GM12878 (cell line): Measurements from ENCODE around the gene FOXD1. TPM values are rescaled to one million over a fixed set of nuclear protein-coding genes. Genes with fewer than 3 reads are reported as not detected.

Experiments
- ATAC-seq: fragments of 200-7000 bp; cut with Tn5 transposase; 3 replicates; pipeline ENCODE4 v1.9.1; 2020; ENCODE audit warnings: mild to moderate bottlenecking, moderate library complexity
- BruUV-seq: library from RNA; stranded (reverse); fragments of 400-500 nt; replicated peaks from 2 replicates; lab custom pipeline; 2021; lab: Mats Ljungman, UMichigan
- CTCF ChIA-PET: fragments of 300-600 bp; sonication (Branson Sonifier 250); formaldehyde crosslinking; extraction: SDS; loops from one replicate; lab custom pipeline; 2021; ENCODE audit warnings: inconsistent platforms; lab: Yijun Ruan, JAX
- POLR2A ChIA-PET: fragments of 350-600 bp; formaldehyde crosslinking; extraction: SDS; loops from one replicate; lab custom pipeline; 2021; ENCODE audit warnings: inconsistent platforms; lab: Charles Lee
- RAD21 ChIA-PET: fragments of 300-600 bp; sonication (Branson Sonifier 250); formaldehyde crosslinking; loops from one replicate; lab custom pipeline; 2023; ENCODE audit warnings: antibody characterized with exemption; ENCODE audit not compliant: unreplicated experiment; lab: Charles Lee
- SMC1A ChIA-PET: fragments of 300-600 bp; sonication (Branson Sonifier 250); formaldehyde crosslinking; loops from one replicate; lab custom pipeline; 2023; ENCODE audit not compliant: unreplicated experiment, uncharacterized antibody; lab: Charles Lee
- DNase-seq: peaks from one replicate; pipeline ENCODE4 v3.0.0-alpha.2; 2011; ENCODE audit warnings: low read depth, low spot score
- FAIRE-seq: peaks from 3 replicates; lab custom pipeline; 2011; peaks lifted over from hg19 to GRCh38; lab: Jason Lieb, UNC
- H2AFZ ChIP-seq: 2 replicates; pipeline ENCODE4 v1.6.0; 2011; ENCODE audit warnings: low read depth, low read length, control low read depth; ENCODE audit not compliant: control insufficient read depth
- H3K27ac ChIP-seq: 2 replicates; pipeline ENCODE4 v1.5.1; 2011; ENCODE audit warnings: control low read depth; ENCODE audit not compliant: control insufficient read depth, insufficient read depth
- H3K27me3 ChIP-seq, 2 experiments: replicated peaks in 1 of 2; 2 replicates each; pipeline versions ENCODE4 v1.6.0 to v1.6.1; 2011; ENCODE audit warnings: low read length in 1 of 2; ENCODE audit not compliant: control insufficient read depth in 2 of 2, insufficient read depth in 2 of 2
- H3K36me3 ChIP-seq, 2 experiments: 2 replicates each; pipeline ENCODE4 v1.5.1; 2011; ENCODE audit warnings: low read length in 1 of 2; ENCODE audit not compliant: control insufficient read depth in 2 of 2, insufficient read depth in 2 of 2
- H3K4me1 ChIP-seq: 2 replicates; pipeline ENCODE4 v1.6.1; 2011; ENCODE audit warnings: mild to moderate bottlenecking, low read length, moderate library complexity, mixed read lengths; ENCODE audit not compliant: control insufficient read depth, insufficient read depth
- H3K4me2 ChIP-seq: 2 replicates; pipeline ENCODE4 v1.6.0; 2011; ENCODE audit warnings: control low read depth; ENCODE audit not compliant: control insufficient read depth, insufficient read depth
- H3K4me3 ChIP-seq: fragments of 200-600 bp; sonication (generic); 2 replicates; pipeline ENCODE4 v1.5.1; 2016
- H3K79me2 ChIP-seq: 2 replicates; pipeline ENCODE4 v1.6.0; 2011; ENCODE audit warnings: low read length; ENCODE audit not compliant: control insufficient read depth, insufficient read depth
- H3K9ac ChIP-seq: 2 replicates; pipeline ENCODE4 v1.8.0; 2011; ENCODE audit warnings: low read length, control low read depth, mixed read lengths; ENCODE audit not compliant: control insufficient read depth, insufficient read depth
- H3K9me3 ChIP-seq: replicated peaks from 3 replicates; pipeline ENCODE4 v1.5.1; 2011; ENCODE audit warnings: mild to moderate bottlenecking, low read length; ENCODE audit not compliant: control insufficient read depth, insufficient read depth
- H4K20me1 ChIP-seq: 2 replicates; pipeline ENCODE4 v1.6.0; 2011; ENCODE audit not compliant: control insufficient read depth, insufficient read depth
- HDAC2 ChIP-seq: fragments of 200-600 bp; sonication (generic); IDR thresholded peaks from 2 replicates; pipeline ENCODE4 v1.6.1; 2017
- KAT2A ChIP-seq: conservative IDR thresholded peaks from 2 replicates; pipeline ENCODE4 v1.6.1; 2011; ENCODE audit warnings: low read depth, low read length; ENCODE audit not compliant: control insufficient read depth
- MTA3 ChIP-seq: IDR thresholded peaks from 2 replicates; pipeline ENCODE4 v1.6.1; 2012; ENCODE audit warnings: low read length, inconsistent platforms, borderline replicate concordance
- NRF1 ChIP-seq: conservative IDR thresholded peaks from 2 replicates; pipeline ENCODE4 v1.6.1; 2011; ENCODE audit warnings: mild to moderate bottlenecking, low read depth, low read length, improper control_type of control experiment
- TARDBP ChIP-seq: IDR thresholded peaks from 2 replicates; pipeline ENCODE4 v1.6.1; 2016; ENCODE audit warnings: borderline replicate concordance
- ZZZ3 ChIP-seq: IDR thresholded peaks from 2 replicates; pipeline ENCODE4 v1.6.1; 2011; ENCODE audit warnings: low read depth; ENCODE audit not compliant: control insufficient read depth, insufficient read length
- WGBS: methylation state at CpG from one replicate; pipeline ENCODE4 v1.1.6; 2016; ENCODE audit warnings: low lambda C conversion rate; ENCODE audit not compliant: insufficient replicate concordance, insufficient coverage; ENCODE audit errors: missing lambda C conversion rate; 5-methylcytosine and 5-hydroxymethylcytosine counted together
- in situ Hi-C: fragments of 300-500 bp; cut with MboI; formaldehyde crosslinking; loops from 9 replicates; pipeline ENCODE4 v1.14.3; 2018; ENCODE audit warnings: mixed read lengths
- intact Hi-C: fragments of 100-400 bp; cut with micrococcal nuclease; formaldehyde crosslinking; loops from one replicate; pipeline ENCODE4 v1.14.2; 2022; ENCODE audit not compliant: unreplicated experiment
- polyA plus RNA-seq, 11 experiments: library from polyadenylated mRNA; depleted of rRNA in 4 of 11; unstranded in 6 of 11; stranded (reverse) in 5 of 11; fragments of >200 nt; fragmentation: Nextera tagmentation in 4 of 11; fragmentation: Illumina TruSeq in 1 of 11; extraction: Ambion mirVana in 4 of 11; extraction: Trizol in 1 of 11; gene quantifications; 1 replicate in 1 of 11; 2 replicates in 10 of 11; pipeline versions ENCODE4 v1.2.1 to v1.2.3, GENCODE V29; 2011 to 2016; ENCODE audit warnings: inconsistent platforms in 2 of 11, missing spikeins in 2 of 11, low read depth in 1 of 11
- total RNA-seq, 4 experiments: library from RNA; depleted of rRNA in 3 of 4; stranded (reverse); fragments of >200 nt in 3 of 4; fragmentation: Illumina TruSeq in 1 of 4; extraction: Trizol in 1 of 4; gene quantifications; 2 replicates each; pipeline versions ENCODE4 v1.2.1 to v1.2.3, GENCODE V29; 2013 to 2021
- TF ChIP-seq, protein P1 (sequence below): fragments of 450-650 bp; IDR thresholded peaks from 2 replicates; pipeline ENCODE4 v1.6.1; 2014; ENCODE audit warnings: mild to moderate bottlenecking
- TF ChIP-seq, protein P2 (sequence below): IDR thresholded peaks from 2 replicates; pipeline ENCODE4 v1.6.1; 2011; ENCODE audit warnings: low read depth, mild to moderate bottlenecking, low read length, moderate library complexity, borderline replicate concordance; ENCODE audit errors: extremely low read depth
- TF ChIP-seq, protein P3 (sequence below): fragments of 450-650 bp; IDR thresholded peaks from 2 replicates; pipeline ENCODE4 v1.6.1; 2017; ENCODE audit warnings: mild to moderate bottlenecking, low read depth, inconsistent platforms; ENCODE audit not compliant: poor library complexity, severe bottlenecking

The FOXD1 gene
- total and polyA plus RNA-seq, 10 of the 15 experiments (the other 5 are each of a cell fraction or from before 2014, with no cell fraction given) = not detected

DNA sequence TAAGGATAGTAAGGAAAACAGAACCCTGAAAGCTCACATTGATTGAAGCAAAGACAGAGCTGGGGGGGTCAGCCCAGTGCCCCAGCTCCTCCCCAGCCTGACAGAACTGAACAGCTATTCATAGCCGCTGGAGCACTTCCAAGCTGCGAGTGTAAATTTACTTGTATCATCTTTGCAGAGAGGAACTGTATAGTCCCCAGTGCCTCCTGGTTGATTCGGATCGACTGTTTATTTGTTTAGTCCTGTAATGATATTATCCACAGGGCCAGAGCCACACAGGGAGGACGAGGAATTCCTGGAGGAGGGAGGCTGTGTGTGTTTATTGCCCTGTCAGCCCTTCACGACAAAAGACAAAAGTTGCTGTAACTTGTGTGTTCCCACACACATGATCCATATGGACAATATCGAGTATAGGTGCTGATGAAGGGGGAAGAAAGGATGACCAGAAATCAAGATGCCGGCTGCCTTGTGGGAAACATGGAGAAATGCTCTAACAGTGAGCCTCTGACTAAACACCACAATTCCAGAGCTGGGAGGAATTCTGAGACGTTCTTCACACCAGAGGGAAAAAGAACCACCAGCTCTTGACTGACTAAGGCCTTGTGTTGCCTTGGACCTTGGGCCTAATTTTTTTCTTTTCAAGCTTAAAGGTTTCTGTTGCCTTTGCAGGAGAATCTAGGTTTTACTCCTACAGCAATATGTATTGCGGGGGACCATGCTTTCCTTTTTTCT is 31.1 kb downstream of the FOXD1 start (continued):
- TF ChIP-seq, protein P1, sequence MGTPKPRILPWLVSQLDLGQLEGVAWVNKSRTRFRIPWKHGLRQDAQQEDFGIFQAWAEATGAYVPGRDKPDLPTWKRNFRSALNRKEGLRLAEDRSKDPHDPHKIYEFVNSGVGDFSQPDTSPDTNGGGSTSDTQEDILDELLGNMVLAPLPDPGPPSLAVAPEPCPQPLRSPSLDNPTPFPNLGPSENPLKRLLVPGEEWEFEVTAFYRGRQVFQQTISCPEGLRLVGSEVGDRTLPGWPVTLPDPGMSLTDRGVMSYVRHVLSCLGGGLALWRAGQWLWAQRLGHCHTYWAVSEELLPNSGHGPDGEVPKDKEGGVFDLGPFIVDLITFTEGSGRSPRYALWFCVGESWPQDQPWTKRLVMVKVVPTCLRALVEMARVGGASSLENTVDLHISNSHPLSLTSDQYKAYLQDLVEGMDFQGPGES = no peak
- TF ChIP-seq ZZZ3 = no peak
- TF ChIP-seq HDAC2 = no peak
- TF ChIP-seq KAT2A = no peak
- TF ChIP-seq MTA3 = no peak
- TF ChIP-seq TARDBP = no peak
- TF ChIP-seq, all 136 proteins: peak for 0

DNA sequence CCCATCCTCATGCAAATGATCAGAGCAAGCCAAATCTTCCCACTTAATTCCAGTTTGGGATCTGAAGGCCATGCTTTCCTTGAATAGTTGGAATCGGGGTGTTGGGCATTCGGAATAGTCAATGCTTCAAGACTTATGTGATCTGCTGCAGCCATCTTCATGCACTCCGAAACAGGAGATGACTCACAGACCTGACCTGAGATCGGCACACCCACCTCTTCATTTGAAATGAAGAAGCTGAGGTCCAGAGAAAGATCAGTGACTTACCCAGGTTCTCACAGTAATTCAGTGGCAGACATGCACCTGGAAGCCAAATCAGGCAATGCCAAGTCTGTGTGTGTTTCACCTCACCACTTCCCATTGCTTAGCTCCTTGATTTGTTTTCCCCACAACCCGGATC is 33.0 kb downstream of the FOXD1 start:
- ATAC-seq = no peak
- Histone ChIP-seq H3K36me3 (no peaks in the 10 kb centered on the region), H3K4me1 (no peaks in the 10 kb centered on the region), H3K79me2 (no peaks in the 10 kb centered on the region), H3K9me3 (peaks cover 2% of the 10 kb centered on the region; the same call in 1 of the 3 replicates), H4K20me1 (no peaks in the 10 kb centered on the region), H3K4me2 (no peak overlapping the region), H3K4me3 (no peak overlapping the region), H3K27me3 (peaks cover 15 to 24% of the 10 kb centered on the region in 2 experiments), H3K27ac (no peak overlapping the region), H3K9ac (no peak overlapping the region), H2AFZ (no peak overlapping the region)
- no peak for DNase-seq
- ChIA-PET SMC1A (no interaction called here), POLR2A (no interaction called here), CTCF (no interaction called here), RAD21 (no interaction called here)
- WGBS = 47% methylated on average over 5 of the region's 5 CpGs
- in situ Hi-C loops (no loop called here), intact Hi-C loops (no loop called here)
- TF ChIP-seq, protein P2, sequence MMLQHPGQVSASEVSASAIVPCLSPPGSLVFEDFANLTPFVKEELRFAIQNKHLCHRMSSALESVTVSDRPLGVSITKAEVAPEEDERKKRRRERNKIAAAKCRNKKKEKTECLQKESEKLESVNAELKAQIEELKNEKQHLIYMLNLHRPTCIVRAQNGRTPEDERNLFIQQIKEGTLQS = no peak
- no peak for TF ChIP-seq NRF1
- TF ChIP-seq, protein P3, sequence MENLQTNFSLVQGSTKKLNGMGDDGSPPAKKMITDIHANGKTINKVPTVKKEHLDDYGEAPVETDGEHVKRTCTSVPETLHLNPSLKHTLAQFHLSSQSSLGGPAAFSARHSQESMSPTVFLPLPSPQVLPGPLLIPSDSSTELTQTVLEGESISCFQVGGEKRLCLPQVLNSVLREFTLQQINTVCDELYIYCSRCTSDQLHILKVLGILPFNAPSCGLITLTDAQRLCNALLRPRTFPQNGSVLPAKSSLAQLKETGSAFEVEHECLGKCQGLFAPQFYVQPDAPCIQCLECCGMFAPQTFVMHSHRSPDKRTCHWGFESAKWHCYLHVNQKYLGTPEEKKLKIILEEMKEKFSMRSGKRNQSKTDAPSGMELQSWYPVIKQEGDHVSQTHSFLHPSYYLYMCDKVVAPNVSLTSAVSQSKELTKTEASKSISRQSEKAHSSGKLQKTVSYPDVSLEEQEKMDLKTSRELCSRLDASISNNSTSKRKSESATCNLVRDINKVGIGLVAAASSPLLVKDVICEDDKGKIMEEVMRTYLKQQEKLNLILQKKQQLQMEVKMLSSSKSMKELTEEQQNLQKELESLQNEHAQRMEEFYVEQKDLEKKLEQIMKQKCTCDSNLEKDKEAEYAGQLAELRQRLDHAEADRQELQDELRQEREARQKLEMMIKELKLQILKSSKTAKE = no peak
- no TSS peak for BruUV-seq
- no peak for FAIRE-seq
